ENCODE results near the gene SMG6.
A peak's percentile ranks its signal among the peaks of the same experiment; 100 is the strongest.

SMG6 gene

DNA sequence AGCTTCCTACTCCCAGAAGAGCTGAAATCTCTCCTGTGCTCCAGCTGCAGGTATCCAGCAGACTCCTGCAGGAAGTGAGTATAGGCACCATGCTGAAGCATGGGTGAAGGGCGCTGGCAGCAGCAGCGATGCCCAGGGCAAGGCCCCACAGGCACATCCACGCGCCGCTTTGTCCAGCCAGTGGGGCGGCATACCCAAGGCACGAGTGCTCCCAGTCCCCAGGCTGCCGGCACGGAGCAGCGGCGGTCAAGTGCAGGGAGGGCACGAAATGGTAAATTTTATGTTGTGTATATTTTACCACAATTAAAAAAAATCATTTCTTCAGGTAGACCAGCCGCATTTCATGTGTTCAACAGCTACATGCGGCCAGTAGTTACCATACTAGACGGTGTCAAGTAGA is 175.6 kb downstream of the SMG6 start:
- Histone ChIP-seq H3K27ac (ENCODE audit: low read depth, low read length, poor library complexity, severe bottlenecking) (no peak overlapping the region), H3K4me1 (ENCODE audit: insufficient read depth, low read length, severe bottlenecking) (peaks cover 17% of the 10 kb centered on the region), H3F3A (ENCODE audit: insufficient read depth, low read length) (no peaks in the 10 kb centered on the region), H2AFZ (ENCODE audit: low read length) (no peak overlapping the region), H4K20me1 (ENCODE audit: insufficient read depth, low read length) (no peaks in the 10 kb centered on the region), H3K9ac (ENCODE audit: low read length) (no peak overlapping the region), H3K4me3 (ENCODE audit: low read depth, low read length, poor library complexity, severe bottlenecking) (no peak overlapping the region), H3K36me3 (ENCODE audit: insufficient read depth, low read length) (0 out of 2 replicates have a peak, but pooled peaks cover 3% of the 10 kb centered on the region), H3K27me3 (ENCODE audit: insufficient read depth, low read length) (no peaks in the 10 kb centered on the region), H3K9me3 (ENCODE audit: low read length) (no peaks in the 10 kb centered on the region), H3K4me2 (ENCODE audit: low read length) (no peak overlapping the region), H3K9me2 (ENCODE audit: low read depth, low read length) (no peaks in the 10 kb centered on the region), H3K79me2 (ENCODE audit: insufficient read depth, low read length) (no peaks in the 10 kb centered on the region)
- TF ChIP-seq, protein P1, sequence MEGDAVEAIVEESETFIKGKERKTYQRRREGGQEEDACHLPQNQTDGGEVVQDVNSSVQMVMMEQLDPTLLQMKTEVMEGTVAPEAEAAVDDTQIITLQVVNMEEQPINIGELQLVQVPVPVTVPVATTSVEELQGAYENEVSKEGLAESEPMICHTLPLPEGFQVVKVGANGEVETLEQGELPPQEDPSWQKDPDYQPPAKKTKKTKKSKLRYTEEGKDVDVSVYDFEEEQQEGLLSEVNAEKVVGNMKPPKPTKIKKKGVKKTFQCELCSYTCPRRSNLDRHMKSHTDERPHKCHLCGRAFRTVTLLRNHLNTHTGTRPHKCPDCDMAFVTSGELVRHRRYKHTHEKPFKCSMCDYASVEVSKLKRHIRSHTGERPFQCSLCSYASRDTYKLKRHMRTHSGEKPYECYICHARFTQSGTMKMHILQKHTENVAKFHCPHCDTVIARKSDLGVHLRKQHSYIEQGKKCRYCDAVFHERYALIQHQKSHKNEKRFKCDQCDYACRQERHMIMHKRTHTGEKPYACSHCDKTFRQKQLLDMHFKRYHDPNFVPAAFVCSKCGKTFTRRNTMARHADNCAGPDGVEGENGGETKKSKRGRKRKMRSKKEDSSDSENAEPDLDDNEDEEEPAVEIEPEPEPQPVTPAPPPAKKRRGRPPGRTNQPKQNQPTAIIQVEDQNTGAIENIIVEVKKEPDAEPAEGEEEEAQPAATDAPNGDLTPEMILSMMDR (IDR thresholded peaks at IDR 0.05; ENCODE audit: low read length): no peak
- no peak for TF ChIP-seq EZH2 (IDR thresholded peaks at IDR 0.05; ENCODE audit: borderline replicate concordance, low read length)

DNA sequence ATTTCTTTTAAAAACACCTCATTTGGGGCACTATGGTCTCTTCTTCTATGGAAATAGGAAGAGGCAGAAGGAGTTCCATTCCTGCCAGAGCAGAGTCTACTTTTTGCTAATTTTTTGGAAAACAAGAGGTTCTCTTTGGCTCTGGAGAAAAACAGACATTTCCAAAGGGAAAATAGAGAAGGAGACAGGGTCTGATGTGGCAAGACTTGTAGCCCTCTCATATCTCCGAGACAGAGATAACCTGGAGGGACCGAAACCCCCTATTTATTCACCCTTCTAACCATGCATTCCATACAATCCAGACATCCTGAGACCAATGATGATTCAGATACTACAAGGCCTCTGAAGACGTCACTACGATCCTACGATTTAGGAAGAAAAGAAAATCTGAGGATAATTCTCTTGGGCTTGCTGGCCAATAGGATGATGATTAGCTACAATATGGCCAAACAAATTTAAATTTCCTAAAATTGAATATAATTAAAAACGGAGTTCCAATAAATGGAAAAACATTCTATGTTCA is 178.5 kb downstream of the SMG6 start:
- Histone ChIP-seq H3K27ac (ENCODE audit: low read depth, low read length, poor library complexity, severe bottlenecking) (no peak overlapping the region), H4K20me1 (ENCODE audit: insufficient read depth, low read length) (no peaks in the 10 kb centered on the region), H3K4me3 (ENCODE audit: low read depth, low read length, poor library complexity, severe bottlenecking) (no peak overlapping the region), H3K79me2 (ENCODE audit: insufficient read depth, low read length) (no peaks in the 10 kb centered on the region), H3K9ac (ENCODE audit: low read length) (no peak overlapping the region), H3K9me3 (ENCODE audit: low read length) (no peaks in the 10 kb centered on the region), H3F3A (ENCODE audit: insufficient read depth, low read length) (no peaks in the 10 kb centered on the region), H3K4me1 (ENCODE audit: insufficient read depth, low read length, severe bottlenecking) (peaks cover 27% of the 10 kb centered on the region), H2AFZ (ENCODE audit: low read length) (no peak overlapping the region), H3K9me2 (ENCODE audit: low read depth, low read length) (no peaks in the 10 kb centered on the region), H3K27me3 (ENCODE audit: insufficient read depth, low read length) (no peaks in the 10 kb centered on the region), H3K4me2 (ENCODE audit: low read length) (no peak overlapping the region), H3K36me3 (ENCODE audit: insufficient read depth, low read length) (0 out of 2 replicates have a peak, but pooled peaks cover 3% of the 10 kb centered on the region)
- TF ChIP-seq EZH2 (IDR thresholded peaks at IDR 0.05; ENCODE audit: borderline replicate concordance, low read length): no peak
- TF ChIP-seq, protein P1 (IDR thresholded peaks at IDR 0.05; ENCODE audit: low read length): no peak

DNA sequence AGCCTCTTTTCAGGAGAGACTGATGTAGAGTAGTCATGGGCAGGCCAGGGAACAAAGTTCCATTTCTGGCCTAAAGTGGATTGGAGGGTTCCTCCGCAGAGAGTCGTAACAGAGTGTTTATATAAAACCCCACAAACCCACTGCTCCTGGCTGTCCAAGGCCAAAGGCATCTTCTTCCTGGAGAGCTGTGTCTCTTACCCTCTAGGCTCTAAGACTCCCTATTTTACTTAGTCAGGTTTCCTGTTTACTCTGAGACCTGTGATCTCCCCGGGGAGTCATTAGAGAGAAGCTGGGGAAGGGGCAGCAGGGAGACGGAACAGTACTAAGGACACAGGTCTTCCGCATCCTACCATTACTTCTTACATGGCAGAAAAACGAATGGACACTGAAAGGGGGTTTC is 179.2 kb downstream of the SMG6 start:
- Histone ChIP-seq H3K27ac (ENCODE audit: low read depth, low read length, poor library complexity, severe bottlenecking) (peak overlapping the region; percentile 56), H3K79me2 (ENCODE audit: insufficient read depth, low read length) (no peaks in the 10 kb centered on the region), H3K4me1 (ENCODE audit: insufficient read depth, low read length, severe bottlenecking) (peaks cover 27% of the 10 kb centered on the region), H3K9me3 (ENCODE audit: low read length) (no peaks in the 10 kb centered on the region), H3K27me3 (ENCODE audit: insufficient read depth, low read length) (no peaks in the 10 kb centered on the region), H3K4me3 (ENCODE audit: low read depth, low read length, poor library complexity, severe bottlenecking) (no peak overlapping the region), H3K4me2 (ENCODE audit: low read length) (no peak overlapping the region), H4K20me1 (ENCODE audit: insufficient read depth, low read length) (no peaks in the 10 kb centered on the region), H3K9ac (ENCODE audit: low read length) (no peak overlapping the region), H3K36me3 (ENCODE audit: insufficient read depth, low read length) (0 out of 2 replicates have a peak, but pooled peaks cover 3% of the 10 kb centered on the region), H3K9me2 (ENCODE audit: low read depth, low read length) (no peaks in the 10 kb centered on the region), H2AFZ (ENCODE audit: low read length) (no peak overlapping the region), H3F3A (ENCODE audit: insufficient read depth, low read length) (no peaks in the 10 kb centered on the region)
- TF ChIP-seq EZH2 (IDR thresholded peaks at IDR 0.05; ENCODE audit: borderline replicate concordance, low read length): no peak
- TF ChIP-seq, protein P1 (IDR thresholded peaks at IDR 0.05; ENCODE audit: low read length): no peak

Measured in OCI-LY1 (cell line).